Stomach (tissue), 4 donors: ENCODE results near the gene MFGE8.

Experiments used
- POLR2A ChIP-seq, 4 donors: fragments of 450-650 bp; IDR thresholded peaks; one replicate each; pipeline ENCODE4 v1.6.1; 2016; ENCODE audit warnings: antibody characterized with exemption in 4 of 4, control low read depth in 2 of 4, mild to moderate bottlenecking in 1 of 4, moderate library complexity in 1 of 4
- TF ChIP-seq, protein P1 (sequence below), 7 experiments: fragments of 450-650 bp in 4 of 7; fragments of 200-600 bp in 3 of 7; sonication (generic) in 3 of 7; IDR thresholded peaks; one replicate each; pipeline ENCODE4 v1.5.1; 2016 to 2019; ENCODE audit warnings: antibody characterized with exemption in 7 of 7, control low read depth in 2 of 7, mild to moderate bottlenecking in 1 of 7

DNA sequence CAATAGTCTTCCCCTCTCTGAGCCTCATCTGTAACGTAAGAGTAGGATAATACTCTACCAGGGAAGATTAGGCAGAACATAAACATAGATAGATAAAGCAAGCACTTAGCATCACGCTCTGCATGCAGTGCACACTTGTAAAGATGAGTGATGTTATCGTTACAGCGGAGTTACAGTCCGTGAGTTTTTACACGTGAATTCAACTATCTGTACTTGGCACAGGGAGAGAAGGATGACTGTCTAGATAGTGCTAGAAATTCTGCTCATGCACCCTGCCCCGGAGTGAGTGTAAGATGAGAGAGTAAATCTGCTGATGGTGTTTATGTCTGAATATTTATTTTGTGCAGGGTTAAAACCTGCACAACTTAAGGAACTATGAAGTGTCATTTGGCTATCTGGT, 53.6 kb downstream of the MFGE8 start:
- TF ChIP-seq, protein P1, sequence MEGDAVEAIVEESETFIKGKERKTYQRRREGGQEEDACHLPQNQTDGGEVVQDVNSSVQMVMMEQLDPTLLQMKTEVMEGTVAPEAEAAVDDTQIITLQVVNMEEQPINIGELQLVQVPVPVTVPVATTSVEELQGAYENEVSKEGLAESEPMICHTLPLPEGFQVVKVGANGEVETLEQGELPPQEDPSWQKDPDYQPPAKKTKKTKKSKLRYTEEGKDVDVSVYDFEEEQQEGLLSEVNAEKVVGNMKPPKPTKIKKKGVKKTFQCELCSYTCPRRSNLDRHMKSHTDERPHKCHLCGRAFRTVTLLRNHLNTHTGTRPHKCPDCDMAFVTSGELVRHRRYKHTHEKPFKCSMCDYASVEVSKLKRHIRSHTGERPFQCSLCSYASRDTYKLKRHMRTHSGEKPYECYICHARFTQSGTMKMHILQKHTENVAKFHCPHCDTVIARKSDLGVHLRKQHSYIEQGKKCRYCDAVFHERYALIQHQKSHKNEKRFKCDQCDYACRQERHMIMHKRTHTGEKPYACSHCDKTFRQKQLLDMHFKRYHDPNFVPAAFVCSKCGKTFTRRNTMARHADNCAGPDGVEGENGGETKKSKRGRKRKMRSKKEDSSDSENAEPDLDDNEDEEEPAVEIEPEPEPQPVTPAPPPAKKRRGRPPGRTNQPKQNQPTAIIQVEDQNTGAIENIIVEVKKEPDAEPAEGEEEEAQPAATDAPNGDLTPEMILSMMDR (IDR thresholded peaks at IDR 0.05), result no peak
- no peak for TF ChIP-seq POLR2A (IDR thresholded peaks at IDR 0.05)
